Measurements from ENCODE around the gene GRM1. TPM values are rescaled to one million over a fixed set of nuclear protein-coding genes. Genes with fewer than 3 reads are reported as not detected.

Gene GRM1
- total and polyA plus RNA-seq, 12 donors = under 0.01 to 1.3 (median 0.07) TPM; not detected in 3

GRCh38 chr6:146433881-146434731 lies 405.2 kb downstream of the GRM1 start:
- Histone ChIP-seq H3K4me3 (peak overlapping the region in 1 of 4 donors; percentile 47), H3K27ac (no peak overlapping the region), H3K27me3 (no peaks in the 10 kb centered on the region), H3K36me3 (replicated peaks in 1 of 2) (no peaks in the 10 kb centered on the region), H3K9me3 (replicated peaks in 1 of 3) (no peaks in the 10 kb centered on the region), H3K4me1 (replicated peaks in 1 of 2) (no peaks in the 10 kb centered on the region)
- peak in 3 of 7 donors; percentile 3 to 17 (median 12) for DNase-seq
- 9 to 57% (median 12%) methylated on average over 4 to 59 of the region's 59 CpGs for WGBS, 4 donors
- intact Hi-C loops (cut with DNase I) = no loop called here
- no peak for TF ChIP-seq CTCF (IDR thresholded peaks at IDR 0.05)
- no peak for TF ChIP-seq POLR2A (IDR thresholded peaks at IDR 0.05)

GRCh38 chr6:146434732-146435390 lies 406.0 kb downstream of the GRM1 start:
- 50 to 63% (median 51%) methylated on average over 12 to 15 of the region's 15 CpGs for WGBS, 4 donors
- Histone ChIP-seq H3K36me3 (replicated peaks in 1 of 2) (no peaks in the 10 kb centered on the region), H3K4me1 (replicated peaks in 1 of 2) (no peaks in the 10 kb centered on the region), H3K9me3 (replicated peaks in 1 of 3) (no peaks in the 10 kb centered on the region), H3K27ac (no peak overlapping the region), H3K4me3 (peak overlapping the region in 1 of 4 donors; percentile 47), H3K27me3 (no peaks in the 10 kb centered on the region)
- intact Hi-C loops (cut with DNase I) = no loop called here
- TF ChIP-seq CTCF (IDR thresholded peaks at IDR 0.05) = no peak
- no peak for TF ChIP-seq POLR2A (IDR thresholded peaks at IDR 0.05)
- DNase-seq = no peak

GRCh38 chr6:146441907-146442306 lies 413.0 kb downstream of the GRM1 start:
- H3K9me3 ChIP-seq (replicated peaks in 1 of 3) = no peaks in the 10 kb centered on the region
- 77 to 92% (median 85%) methylated on average over 2 of the region's 2 CpGs for WGBS, 4 donors
- no peak for DNase-seq
- no peaks in the 10 kb centered on the region for H3K27me3 ChIP-seq
- TF ChIP-seq CTCF (IDR thresholded peaks at IDR 0.05) = no peak
- TF ChIP-seq POLR2A (IDR thresholded peaks at IDR 0.05) = no peak
- intact Hi-C loops (cut with DNase I) = no loop called here
- no peak overlapping the region for H3K27ac ChIP-seq
- H3K4me1 ChIP-seq (replicated peaks in 1 of 2) = no peaks in the 10 kb centered on the region
- no peaks in the 10 kb centered on the region for H3K36me3 ChIP-seq (replicated peaks in 1 of 2)
- H3K4me3 ChIP-seq = no peak overlapping the region

- no peaks in the 10 kb centered on the region for H3K36me3 ChIP-seq (replicated peaks in 1 of 2)
- TF ChIP-seq CTCF (IDR thresholded peaks at IDR 0.05) (no peak), POLR2A (IDR thresholded peaks at IDR 0.05) (no peak)
- WGBS, 4 donors = 41 to 53% (median 43%) methylated on average over 5 of the region's 5 CpGs
- intact Hi-C loops (cut with DNase I) = no loop called here
- no peaks in the 10 kb centered on the region for H3K27me3 ChIP-seq
- H3K4me1 ChIP-seq (replicated peaks in 1 of 2) = no peaks in the 10 kb centered on the region
- H3K4me3 ChIP-seq = no peak overlapping the region
- H3K9me3 ChIP-seq (replicated peaks in 1 of 3) = no peaks in the 10 kb centered on the region
- no peak overlapping the region for H3K27ac ChIP-seq
- no peak for DNase-seq
Measured at GRCh38 chr6:146444189-146444588, 415.3 kb downstream of the GRM1 start.

Measured in adrenal gland (tissue), 12 donors.